PC-9 (cell line): ENCODE data around the gene NIP7. TPM values are rescaled to one million over a fixed set of nuclear protein-coding genes. Genes with fewer than 3 reads are reported as not detected.

Experiments
- BruUV-seq: library from RNA; stranded (reverse); fragments of 400-500 nt; replicated peaks from 2 replicates; lab custom pipeline; 2021; lab: Mats Ljungman, UMichigan
- CTCF ChIA-PET: fragments of 300-600 bp; sonication (Branson Sonifier 250); formaldehyde crosslinking; loops from one replicate; lab custom pipeline; 2022; ENCODE audit warnings: antibody characterized with exemption; lab: Charles Lee
- POLR2A ChIA-PET: fragments of 300-600 bp; sonication (Branson Sonifier 250); formaldehyde crosslinking; loops from one replicate; lab custom pipeline; 2022; ENCODE audit warnings: antibody characterized with exemption; ENCODE audit not compliant: unreplicated experiment; lab: Charles Lee
- DNase-seq, 2 experiments: peaks; one replicate each; pipeline versions ENCODE4 v3.0.0 to v3.0.0-alpha.2; 2015 to 2022; ENCODE audit warnings: mixed read lengths in 1 of 2
- H2AFZ ChIP-seq: fragments of 200-600 bp; sonication (generic); 2 replicates; pipeline ENCODE4 v1.8.1; 2017; ENCODE audit warnings: antibody characterized with exemption
- H3F3A ChIP-seq: fragments of 200-600 bp; sonication (generic); 2 replicates; pipeline ENCODE4 v1.8.1; 2017; ENCODE audit warnings: antibody characterized with exemption, mild to moderate bottlenecking, low read depth; ENCODE audit not compliant: insufficient read depth
- H3K27ac ChIP-seq: fragments of 200-600 bp; sonication (generic); 2 replicates; pipeline ENCODE4 v1.6.1; 2016; ENCODE audit warnings: mixed run types
- H3K27me3 ChIP-seq: fragments of 200-600 bp; sonication (generic); 2 replicates; pipeline ENCODE4 v1.6.1; 2016; ENCODE audit warnings: low read depth, mixed run types; ENCODE audit not compliant: insufficient read depth
- H3K36me3 ChIP-seq: fragments of 200-600 bp; sonication (generic); 2 replicates; pipeline ENCODE4 v1.6.1; 2016; ENCODE audit warnings: low read depth, mixed run types
- H3K4me1 ChIP-seq: fragments of 200-600 bp; sonication (generic); replicated peaks from 2 replicates; pipeline ENCODE4 v1.6.1; 2016; ENCODE audit warnings: mixed run types; ENCODE audit not compliant: insufficient read depth
- H3K4me2 ChIP-seq: fragments of 200-600 bp; sonication (generic); 2 replicates; pipeline ENCODE4 v1.6.1; 2017; ENCODE audit warnings: mixed run types
- H3K4me3 ChIP-seq: fragments of 200-600 bp; sonication (generic); 2 replicates; pipeline ENCODE4 v1.6.1; 2016; ENCODE audit warnings: mixed run types
- H3K79me2 ChIP-seq: fragments of 200-600 bp; sonication (generic); 2 replicates; pipeline ENCODE4 v1.6.1; 2017; ENCODE audit warnings: low read depth, mixed run types
- H3K9me2 ChIP-seq: fragments of 200-600 bp; sonication (generic); 2 replicates; pipeline ENCODE4 v1.8.1; 2017; ENCODE audit warnings: mild to moderate bottlenecking; ENCODE audit not compliant: insufficient read depth
- H3K9me3 ChIP-seq: fragments of 200-600 bp; sonication (generic); 2 replicates; pipeline ENCODE4 v1.8.1; 2016; ENCODE audit warnings: low read depth; ENCODE audit not compliant: insufficient read depth
- H4K20me1 ChIP-seq: fragments of 200-600 bp; sonication (generic); 2 replicates; pipeline ENCODE4 v1.8.1; 2017; ENCODE audit not compliant: insufficient read depth
- EZH2 ChIP-seq: fragments of 200-600 bp; sonication (generic); IDR thresholded peaks from 2 replicates; pipeline ENCODE4 v1.8.0; 2017; ENCODE audit warnings: antibody characterized with exemption, low read depth
- intact Hi-C: fragments of 100-400 bp; cut with micrococcal nuclease; formaldehyde crosslinking; loops from one replicate; pipeline ENCODE4 v1.10.0; 2022; ENCODE audit not compliant: unreplicated experiment
- total RNA-seq: library from RNA; stranded (reverse); gene quantifications from 2 replicates; pipeline ENCODE4 v1.2.3, GENCODE V29; 2021
- TF ChIP-seq, protein P1 (sequence below): fragments of 200-600 bp; sonication (generic); conservative IDR thresholded peaks from 2 replicates; pipeline ENCODE4 v1.6.1; 2017; ENCODE audit warnings: mixed run types, antibody characterized with exemption, mild to moderate bottlenecking, moderate library complexity

NIP7 gene
- total RNA-seq, 1 experiment from 2014 or later, result 23.6 TPM

DNA sequence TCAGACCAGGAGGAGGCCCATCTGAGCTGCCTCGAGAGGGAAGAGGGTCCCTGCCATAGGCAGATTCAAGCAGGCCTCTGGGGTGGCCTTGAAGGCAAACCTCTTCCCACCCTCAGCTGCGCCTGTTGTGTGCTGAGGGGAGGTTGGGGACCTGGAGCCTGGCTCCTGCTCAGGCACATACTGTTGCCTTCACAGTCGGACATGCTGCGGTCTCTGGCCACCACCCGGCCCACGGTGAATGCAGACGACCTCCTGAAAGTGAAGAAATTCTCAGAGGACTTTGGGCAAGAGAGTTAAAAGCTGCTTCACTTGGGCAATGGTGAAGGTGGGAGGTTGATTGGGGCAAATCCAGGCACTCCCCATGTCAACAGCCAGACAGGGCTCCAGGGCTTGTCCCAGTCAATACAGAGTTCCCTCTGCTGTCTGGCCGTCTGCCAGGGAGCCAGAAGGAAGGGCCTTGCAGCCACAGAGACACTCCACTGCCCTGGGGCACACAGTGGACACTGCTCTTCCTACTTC is 15.5 kb upstream of the NIP7 start:
- no peaks in the 10 kb centered on the region for H3K9me2 ChIP-seq
- H3K27me3 ChIP-seq, result no peaks in the 10 kb centered on the region
- H3K4me1 ChIP-seq, result peaks cover 31% of the 10 kb centered on the region
- TF ChIP-seq, protein P1, sequence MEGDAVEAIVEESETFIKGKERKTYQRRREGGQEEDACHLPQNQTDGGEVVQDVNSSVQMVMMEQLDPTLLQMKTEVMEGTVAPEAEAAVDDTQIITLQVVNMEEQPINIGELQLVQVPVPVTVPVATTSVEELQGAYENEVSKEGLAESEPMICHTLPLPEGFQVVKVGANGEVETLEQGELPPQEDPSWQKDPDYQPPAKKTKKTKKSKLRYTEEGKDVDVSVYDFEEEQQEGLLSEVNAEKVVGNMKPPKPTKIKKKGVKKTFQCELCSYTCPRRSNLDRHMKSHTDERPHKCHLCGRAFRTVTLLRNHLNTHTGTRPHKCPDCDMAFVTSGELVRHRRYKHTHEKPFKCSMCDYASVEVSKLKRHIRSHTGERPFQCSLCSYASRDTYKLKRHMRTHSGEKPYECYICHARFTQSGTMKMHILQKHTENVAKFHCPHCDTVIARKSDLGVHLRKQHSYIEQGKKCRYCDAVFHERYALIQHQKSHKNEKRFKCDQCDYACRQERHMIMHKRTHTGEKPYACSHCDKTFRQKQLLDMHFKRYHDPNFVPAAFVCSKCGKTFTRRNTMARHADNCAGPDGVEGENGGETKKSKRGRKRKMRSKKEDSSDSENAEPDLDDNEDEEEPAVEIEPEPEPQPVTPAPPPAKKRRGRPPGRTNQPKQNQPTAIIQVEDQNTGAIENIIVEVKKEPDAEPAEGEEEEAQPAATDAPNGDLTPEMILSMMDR, result no peak
- no peak for TF ChIP-seq EZH2
- ChIA-PET POLR2A (interaction anchor here (0.5 kb wide), 1 partner anchor 1177 kb away, joined by 3 read pairs; no protein-coding TSS in a partner anchor), CTCF (no interaction called here)
- no peak overlapping the region for H2AFZ ChIP-seq
- intact Hi-C loops, result no loop called here
- no TSS peak for BruUV-seq
- H4K20me1 ChIP-seq, result peaks cover 70% of the 10 kb centered on the region
- DNase-seq, result no peak
- H3K4me3 ChIP-seq, result no peak overlapping the region
- no peak overlapping the region for H3K4me2 ChIP-seq
- no peak overlapping the region for H3K27ac ChIP-seq
- peaks cover 66% of the 10 kb centered on the region for H3K79me2 ChIP-seq
- H3K36me3 ChIP-seq, result peaks cover 22% of the 10 kb centered on the region
- no peaks in the 10 kb centered on the region for H3K9me3 ChIP-seq
- H3F3A ChIP-seq, result peaks cover 26% of the 10 kb centered on the region; the same call in 1 of the 2 replicates

DNA sequence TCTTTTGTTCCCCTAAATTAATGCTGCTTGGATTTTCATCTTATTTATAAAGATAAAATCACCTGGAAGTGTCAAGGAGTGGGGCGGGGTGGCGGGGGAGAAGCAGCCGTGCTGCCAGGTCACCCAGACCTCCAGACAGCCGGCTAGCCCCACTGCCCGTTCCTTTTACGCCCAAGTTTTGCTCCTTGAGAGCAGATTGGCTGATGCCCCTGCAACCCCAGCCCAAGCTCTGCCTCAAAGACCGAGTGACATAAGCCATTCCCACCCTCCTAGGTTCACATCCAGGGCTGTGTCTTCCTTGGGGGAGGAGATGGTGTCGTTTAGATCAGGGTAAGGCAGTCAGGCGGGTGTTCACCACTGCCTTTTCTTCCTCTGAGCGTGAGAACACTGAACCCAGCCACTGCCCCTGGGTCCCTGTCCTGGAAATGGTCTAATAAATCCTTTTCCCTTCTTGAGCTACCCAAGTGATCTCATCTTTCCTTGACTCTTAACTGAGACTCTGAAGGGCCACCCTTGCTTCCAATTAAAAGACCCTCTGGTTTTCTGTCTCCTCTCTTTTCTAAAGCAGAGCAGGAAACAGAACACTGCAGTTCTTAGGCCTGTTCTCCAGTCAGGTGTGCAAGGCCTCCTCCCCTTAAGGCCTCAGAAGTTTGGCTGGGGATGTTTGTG is 14.9 kb upstream of the NIP7 start:
- H3K36me3 ChIP-seq, result peaks cover 22% of the 10 kb centered on the region
- TF ChIP-seq EZH2, result no peak
- TF ChIP-seq, protein P1, result no peak
- POLR2A ChIA-PET, result interaction anchor here (0.7 kb wide), 2 partner anchors 260 to 1240 kb away, joined by 4 read pairs; partner anchors contain the start of gene NFATC3

DNA sequence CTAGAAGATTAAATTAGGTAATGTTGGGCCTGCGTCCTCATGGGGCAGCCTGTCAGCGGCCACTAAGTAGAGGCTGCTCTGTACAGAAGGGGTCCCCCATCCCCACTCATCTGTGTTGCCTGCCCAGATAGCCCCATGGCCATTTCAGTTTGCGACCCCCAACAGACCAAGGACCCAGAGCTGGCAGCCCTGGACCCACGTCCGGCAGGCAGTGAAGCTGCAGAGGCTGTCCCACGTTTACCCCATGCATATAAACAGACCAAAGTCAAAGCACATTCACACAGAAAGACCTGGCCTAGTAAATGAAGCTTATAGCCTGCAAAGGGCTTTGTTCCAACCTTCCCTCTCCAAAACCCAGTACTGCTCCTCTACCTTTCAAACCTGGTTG is 13.8 kb upstream of the NIP7 start:
- ChIA-PET CTCF (no interaction called here), POLR2A (no interaction called here)
- no TSS peak for BruUV-seq
- no peak overlapping the region for H3K27ac ChIP-seq
- intact Hi-C loops, result no loop called here
- H2AFZ ChIP-seq, result no peak overlapping the region
- H3K79me2 ChIP-seq, result peaks cover 75% of the 10 kb centered on the region
- H3K4me3 ChIP-seq, result no peak overlapping the region
- TF ChIP-seq, protein P1, result no peak
- no peak for TF ChIP-seq EZH2
- H3K9me3 ChIP-seq, result no peaks in the 10 kb centered on the region
- peaks cover 75% of the 10 kb centered on the region for H4K20me1 ChIP-seq
- no peaks in the 10 kb centered on the region for H3K27me3 ChIP-seq
- H3K36me3 ChIP-seq, result peaks cover 22% of the 10 kb centered on the region
- H3F3A ChIP-seq, result peaks cover 28% of the 10 kb centered on the region; the same call in 1 of the 2 replicates
- H3K4me1 ChIP-seq, result peaks cover 35% of the 10 kb centered on the region
- no peak for DNase-seq
- H3K9me2 ChIP-seq, result no peaks in the 10 kb centered on the region
- H3K4me2 ChIP-seq, result peak overlapping the region; percentile 98

More for the DNA sequence above, 14.9 kb upstream of the NIP7 start:
- CTCF ChIA-PET, result no interaction called here
- intact Hi-C loops, result no loop called here
- Histone ChIP-seq H3K4me3 (no peak overlapping the region), H2AFZ (no peak overlapping the region), H3K9me3 (no peaks in the 10 kb centered on the region), H3K79me2 (peaks cover 72% of the 10 kb centered on the region), H3K4me1 (peaks cover 34% of the 10 kb centered on the region), H3K27ac (no peak overlapping the region), H3F3A (peaks cover 26% of the 10 kb centered on the region; the same call in 1 of the 2 replicates), H3K4me2 (no peak overlapping the region), H3K9me2 (no peaks in the 10 kb centered on the region), H3K27me3 (no peaks in the 10 kb centered on the region), H4K20me1 (peaks cover 75% of the 10 kb centered on the region)
- DNase-seq, result no peak
- TSS peak; percentile 14 for BruUV-seq
